GM12891 (cell line): ENCODE measurements around the gene NBPF15.
"Not testable (repeated sequence)": the region's sequence is repeated elsewhere in the genome, so short reads cannot be mapped to it uniquely, and the experiment has no call there.

Experiments
- DNase-seq: peaks from one replicate; pipeline ENCODE4 v3.0.0; 2011; ENCODE audit warnings: low spot score; ENCODE audit not compliant: insufficient read length
- FAIRE-seq: peaks from 2 replicates; lab custom pipeline; 2011; peaks lifted over from hg19 to GRCh38; lab: Jason Lieb, UNC
- PAX5 ChIP-seq: IDR thresholded peaks from 2 replicates; pipeline ENCODE4 v1.6.1; 2011; ENCODE audit warnings: low read length, moderate library complexity, mild to moderate bottlenecking; ENCODE audit not compliant: insufficient read depth, severe bottlenecking
- POLR2A ChIP-seq: IDR thresholded peaks from 2 replicates; pipeline ENCODE4 v1.6.1; 2011; ENCODE audit warnings: low read depth, low read length, control low read depth
- POLR2AphosphoS5 ChIP-seq: IDR thresholded peaks from 2 replicates; pipeline ENCODE4 v1.6.1; 2011; ENCODE audit warnings: low read depth, low read length, control low read depth
- POU2F2 ChIP-seq: IDR thresholded peaks from 2 replicates; pipeline ENCODE4 v1.6.1; 2011; ENCODE audit warnings: low read depth, mild to moderate bottlenecking, control low read depth, low read length, moderate library complexity
- SPI1 ChIP-seq: IDR thresholded peaks from 2 replicates; pipeline ENCODE4 v1.6.1; 2011; ENCODE audit warnings: low read depth, low read length, control low read depth
- TAF1 ChIP-seq: IDR thresholded peaks from 2 replicates; pipeline ENCODE4 v1.6.1; 2011; ENCODE audit warnings: low read depth, low read length, control low read depth

NBPF15 gene

GRCh38 chr1:144412491-144413403 is 48.7 kb downstream of the NBPF15 start:
- FAIRE-seq = not testable (repeated sequence)
- peak; percentile 57 for DNase-seq
- peak; percentile 68 for TF ChIP-seq PAX5
- peak; percentile 99 for TF ChIP-seq POU2F2
- peak; percentile 99 for TF ChIP-seq POLR2A
- peak; percentile 99 for TF ChIP-seq POLR2AphosphoS5
- TF ChIP-seq SPI1 = peak; percentile 60
- TF ChIP-seq TAF1 = peak; percentile 87

- not testable (repeated sequence) for DNase-seq
Observed at GRCh38 chr1:144412068-144412471, 49.4 kb downstream of the NBPF15 start.

GRCh38 chr1:144402807-144403206 is 58.7 kb downstream of the NBPF15 start:
- FAIRE-seq, DNase-seq: not testable (repeated sequence)

More at GRCh38 chr1:144412068-144412471, 49.4 kb downstream of the NBPF15 start:
- not testable (repeated sequence) for FAIRE-seq

DNA sequence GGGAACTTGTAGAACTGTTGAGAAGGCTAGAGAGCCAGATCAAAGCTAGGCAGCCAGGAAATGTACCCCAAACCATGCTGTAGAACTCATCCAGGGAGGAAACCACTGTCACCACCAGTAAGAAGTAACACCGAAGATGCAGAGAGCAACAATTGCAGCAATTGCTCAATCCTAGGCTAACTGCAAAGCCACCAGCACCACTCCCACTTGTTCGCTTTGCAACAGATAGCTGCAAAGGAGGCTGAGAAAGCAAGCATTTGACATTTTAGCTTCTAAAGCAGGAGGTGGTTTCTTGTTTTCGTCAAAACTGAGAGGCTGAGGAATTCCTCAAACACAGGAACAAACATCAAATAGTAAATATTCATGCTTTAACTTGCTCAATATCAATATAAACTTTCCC is 89.8 kb downstream of the NBPF15 start:
- DNase-seq = not testable (repeated sequence)

More for the DNA sequence above, 89.8 kb downstream of the NBPF15 start:
- not testable (repeated sequence) for FAIRE-seq
